ACC112 (cell line): ENCODE data around the gene SARS1.

Source experiments
- H2AFZ ChIP-seq: fragments of 200-600 bp; sonication (generic); one replicate; pipeline ENCODE4 v1.6.0; 2017; ENCODE audit warnings: antibody characterized with exemption, low read length; ENCODE audit not compliant: unreplicated experiment
- H3K27ac ChIP-seq: fragments of 200-600 bp; sonication (generic); 2 replicates; pipeline ENCODE4 v1.5.1; 2014; ENCODE audit warnings: low read depth, mild to moderate bottlenecking, antibody characterized with exemption, low read length, moderate library complexity
- H3K27me3 ChIP-seq: fragments of 200-600 bp; sonication (generic); 2 replicates; pipeline ENCODE4 v1.6.1; 2014; ENCODE audit warnings: mild to moderate bottlenecking, antibody characterized with exemption, low read length, moderate library complexity, mixed read lengths; ENCODE audit not compliant: insufficient read depth
- H3K36me3 ChIP-seq: fragments of 200-600 bp; sonication (generic); 2 replicates; pipeline ENCODE4 v1.6.1; 2016; ENCODE audit warnings: mild to moderate bottlenecking, antibody characterized with exemption, low read length, moderate library complexity, mixed read lengths; ENCODE audit not compliant: insufficient read depth
- H3K4me1 ChIP-seq: fragments of 200-600 bp; sonication (generic); one replicate; pipeline ENCODE4 v1.6.1; 2016; ENCODE audit warnings: low read length, mixed read lengths; ENCODE audit not compliant: insufficient read depth, unreplicated experiment, control insufficient read depth
- H3K4me3 ChIP-seq: fragments of 200-600 bp; sonication (generic); 2 replicates; pipeline ENCODE4 v1.5.1; 2014; ENCODE audit warnings: mild to moderate bottlenecking, low read depth, low read length
- H3K79me2 ChIP-seq: fragments of 200-600 bp; sonication (generic); one replicate; pipeline ENCODE4 v1.6.0; 2016; ENCODE audit warnings: low read length; ENCODE audit not compliant: control insufficient read depth, unreplicated experiment, insufficient read depth

SARS1 gene

DNA sequence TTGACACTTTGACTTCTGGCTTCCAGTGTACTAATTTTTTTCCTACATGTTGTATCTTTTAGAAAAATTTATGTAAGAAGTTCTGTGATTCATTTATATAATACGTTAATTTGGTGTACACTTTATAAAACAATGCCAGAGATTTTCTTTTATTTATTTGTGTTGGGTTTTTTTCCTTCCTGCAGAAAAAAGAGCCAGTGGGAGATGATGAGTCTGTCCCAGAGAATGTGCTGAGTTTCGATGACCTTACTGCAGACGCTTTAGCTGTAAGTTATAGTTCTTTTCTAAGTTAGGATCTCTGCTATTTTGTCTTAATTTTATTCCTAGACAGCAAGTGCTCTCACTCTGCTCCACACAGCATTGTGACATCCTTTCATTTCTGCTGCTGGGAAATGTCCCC is 14.4 kb downstream of the SARS1 start:
- H3K27me3 ChIP-seq: no peaks in the 10 kb centered on the region
- no peak overlapping the region for H3K4me3 ChIP-seq
- peaks cover 33% of the 10 kb centered on the region for H3K36me3 ChIP-seq
- no peak overlapping the region for H2AFZ ChIP-seq
- H3K4me1 ChIP-seq: no peaks in the 10 kb centered on the region
- H3K27ac ChIP-seq: no peak overlapping the region
- peaks cover 23% of the 10 kb centered on the region for H3K79me2 ChIP-seq

DNA sequence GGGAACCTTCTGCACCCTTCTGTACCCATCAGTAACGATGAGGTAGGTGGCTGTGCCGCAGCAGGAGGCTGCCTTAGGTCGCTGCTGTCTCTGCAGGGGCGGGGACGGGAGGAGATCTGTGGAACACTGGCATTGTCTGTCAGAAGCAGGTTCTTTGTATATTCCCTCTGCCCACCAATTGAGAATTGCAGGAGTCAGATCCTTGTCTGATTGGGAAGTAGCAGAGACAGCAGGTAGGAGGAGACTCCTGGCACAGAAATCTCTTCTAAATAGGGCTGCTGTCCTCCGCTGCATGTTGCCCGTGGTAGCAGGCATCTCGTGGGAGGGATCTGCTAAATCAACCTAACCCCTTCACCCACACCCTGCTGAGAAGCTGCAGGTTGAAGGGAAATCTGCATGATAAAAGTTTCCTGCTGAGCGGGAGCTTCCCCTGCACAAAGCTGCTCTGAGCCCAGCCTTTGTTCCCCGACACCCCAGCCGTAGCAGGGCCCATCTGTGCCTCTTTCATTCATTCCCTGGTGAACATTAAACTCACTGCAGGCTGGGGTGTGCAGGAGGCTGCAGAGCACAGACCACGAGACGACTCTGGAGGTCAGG is 15.9 kb downstream of the SARS1 start:
- H3K27me3 ChIP-seq: no peaks in the 10 kb centered on the region
- no peak overlapping the region for H2AFZ ChIP-seq
- no peaks in the 10 kb centered on the region for H3K4me1 ChIP-seq
- peaks cover 10% of the 10 kb centered on the region for H3K79me2 ChIP-seq
- H3K36me3 ChIP-seq: peaks cover 28% of the 10 kb centered on the region
- H3K27ac ChIP-seq: no peak overlapping the region
- H3K4me3 ChIP-seq: no peak overlapping the region

DNA sequence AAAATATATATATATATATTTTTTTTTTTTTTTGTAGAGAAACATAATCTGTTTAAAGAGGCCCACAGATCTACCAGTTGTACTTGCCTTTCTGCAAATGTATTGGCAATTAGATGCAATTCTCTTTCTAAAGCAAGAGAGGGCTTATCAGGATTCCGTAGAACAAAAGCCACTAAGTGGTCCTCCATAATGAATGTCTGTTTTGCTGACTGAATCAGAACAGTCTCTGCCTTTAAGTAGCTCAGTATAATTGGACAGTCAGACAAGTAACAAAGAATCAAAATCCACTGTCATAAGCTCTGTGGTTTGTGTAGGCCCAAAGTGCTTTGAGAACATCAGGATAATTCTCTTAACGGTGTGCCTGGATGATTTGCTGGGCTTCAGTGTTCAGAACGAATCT is 17.3 kb downstream of the SARS1 start:
- H3K36me3 ChIP-seq: peaks cover 40% of the 10 kb centered on the region
- no peaks in the 10 kb centered on the region for H3K79me2 ChIP-seq
- H3K27me3 ChIP-seq: no peaks in the 10 kb centered on the region
- H3K4me1 ChIP-seq: no peaks in the 10 kb centered on the region
- H2AFZ ChIP-seq: no peak overlapping the region
- no peak overlapping the region for H3K27ac ChIP-seq
- H3K4me3 ChIP-seq: no peak overlapping the region

DNA sequence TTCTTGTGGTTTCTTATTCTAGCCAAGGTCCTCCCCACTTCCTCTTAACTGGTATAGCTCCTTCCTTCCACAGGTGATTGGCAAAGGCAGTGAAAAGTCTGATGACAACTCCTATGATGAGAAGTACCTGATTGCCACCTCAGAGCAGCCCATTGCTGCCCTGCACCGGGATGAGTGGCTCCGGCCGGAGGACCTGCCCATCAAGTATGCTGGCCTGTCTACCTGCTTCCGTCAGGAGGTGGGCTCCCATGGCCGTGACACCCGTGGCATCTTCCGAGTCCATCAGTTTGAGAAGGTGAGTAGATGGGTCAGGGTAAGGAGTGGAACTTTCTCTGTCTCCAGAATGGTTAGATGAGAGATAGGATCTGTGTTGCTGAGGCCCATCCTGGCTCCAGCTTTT is 21.4 kb downstream of the SARS1 start:
- Histone ChIP-seq H3K36me3 (peaks cover 45% of the 10 kb centered on the region; the same call in 1 of the 2 replicates), H3K27me3 (no peaks in the 10 kb centered on the region), H3K27ac (no peak overlapping the region), H3K79me2 (no peaks in the 10 kb centered on the region), H2AFZ (no peak overlapping the region), H3K4me1 (peaks cover 5% of the 10 kb centered on the region), H3K4me3 (no peak overlapping the region)

GRCh38 chr1:109237512-109237911 is 23.8 kb downstream of the SARS1 start:
- Histone ChIP-seq H3K27me3 (no peaks in the 10 kb centered on the region), H3K27ac (no peak overlapping the region), H2AFZ (no peak overlapping the region), H3K4me3 (no peak overlapping the region), H3K36me3 (peaks cover 38% of the 10 kb centered on the region; the same call in 1 of the 2 replicates), H3K4me1 (peaks cover 14% of the 10 kb centered on the region), H3K79me2 (no peaks in the 10 kb centered on the region)

- H3K27ac ChIP-seq: no peak overlapping the region
- no peaks in the 10 kb centered on the region for H3K27me3 ChIP-seq
- peaks cover 14% of the 10 kb centered on the region for H3K4me1 ChIP-seq
- peaks cover 38% of the 10 kb centered on the region; the same call in 1 of the 2 replicates for H3K36me3 ChIP-seq
- H3K4me3 ChIP-seq: no peak overlapping the region
- no peak overlapping the region for H2AFZ ChIP-seq
- no peaks in the 10 kb centered on the region for H3K79me2 ChIP-seq
Measured at GRCh38 chr1:109238382-109238781, 24.7 kb downstream of the SARS1 start.

DNA sequence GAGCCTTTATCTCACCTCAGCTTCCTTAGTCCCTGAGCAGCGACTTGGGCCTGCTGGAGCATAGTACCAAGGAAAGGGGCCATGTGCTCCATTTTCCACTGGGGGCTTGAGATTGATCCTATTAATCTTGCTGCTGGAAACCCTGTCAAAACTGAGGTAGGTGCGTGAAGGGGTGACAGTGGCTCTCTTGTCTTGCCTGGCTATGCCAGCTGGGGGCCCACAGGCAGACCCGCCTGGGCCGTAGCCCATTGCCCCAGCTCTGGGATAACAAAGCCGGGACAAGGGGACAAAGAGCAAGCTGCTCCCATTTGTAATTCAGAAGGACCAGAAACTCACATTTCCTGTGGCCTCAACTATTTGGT is 25.3 kb downstream of the SARS1 start:
- Histone ChIP-seq H3K4me3 (no peak overlapping the region), H3K27ac (no peak overlapping the region), H3K36me3 (peaks cover 38% of the 10 kb centered on the region; the same call in 1 of the 2 replicates), H2AFZ (no peak overlapping the region), H3K4me1 (peaks cover 14% of the 10 kb centered on the region), H3K79me2 (no peaks in the 10 kb centered on the region), H3K27me3 (no peaks in the 10 kb centered on the region)

DNA sequence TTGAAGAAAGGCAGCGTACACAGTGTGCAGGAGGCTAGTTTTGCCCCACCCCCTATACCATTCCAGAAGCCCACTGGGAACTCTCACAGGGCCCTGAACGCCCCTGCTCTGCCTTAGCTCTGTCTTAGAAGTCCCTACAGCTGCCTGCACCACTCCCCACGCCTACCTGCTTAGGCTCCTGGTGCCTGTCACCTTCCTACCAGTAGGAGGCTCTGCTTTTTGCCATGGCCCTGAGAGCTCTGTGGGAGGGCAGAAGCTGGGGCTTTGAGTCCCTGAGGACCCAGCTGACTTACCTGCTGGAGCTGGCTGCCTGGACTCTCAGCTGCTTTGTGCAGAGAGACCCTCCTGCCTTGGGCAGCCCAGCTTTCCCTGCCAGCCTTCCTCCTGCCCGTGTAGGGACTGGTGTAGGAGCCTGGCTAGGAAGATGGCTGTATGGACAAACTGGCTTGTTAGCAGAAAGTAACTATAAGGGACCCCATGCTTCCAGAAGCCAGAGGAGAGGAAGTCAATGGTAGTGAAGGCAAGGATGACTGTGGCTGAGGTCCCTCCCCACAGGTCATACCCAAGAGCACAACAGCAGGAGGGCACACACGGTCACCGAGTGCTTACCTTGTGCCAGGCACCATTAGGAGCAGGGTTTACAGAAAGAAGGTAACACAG is 25.8 kb downstream of the SARS1 start:
- H3K27ac ChIP-seq: peak overlapping the region; percentile 77
- no peaks in the 10 kb centered on the region for H3K79me2 ChIP-seq
- peaks cover 14% of the 10 kb centered on the region for H3K4me1 ChIP-seq
- H3K4me3 ChIP-seq: no peak overlapping the region
- no peak overlapping the region for H2AFZ ChIP-seq
- peaks cover 38% of the 10 kb centered on the region; the same call in 1 of the 2 replicates for H3K36me3 ChIP-seq
- no peaks in the 10 kb centered on the region for H3K27me3 ChIP-seq

- Histone ChIP-seq H3K4me1 (peaks cover 14% of the 10 kb centered on the region), H3K36me3 (peaks cover 32% of the 10 kb centered on the region; the same call in 1 of the 2 replicates), H3K27me3 (no peaks in the 10 kb centered on the region), H3K79me2 (no peaks in the 10 kb centered on the region), H3K27ac (peak overlapping the region; percentile 77), H3K4me3 (no peak overlapping the region), H2AFZ (no peak overlapping the region)
Measured at GRCh38 chr1:109240158-109241152, 26.7 kb downstream of the SARS1 start.

DNA sequence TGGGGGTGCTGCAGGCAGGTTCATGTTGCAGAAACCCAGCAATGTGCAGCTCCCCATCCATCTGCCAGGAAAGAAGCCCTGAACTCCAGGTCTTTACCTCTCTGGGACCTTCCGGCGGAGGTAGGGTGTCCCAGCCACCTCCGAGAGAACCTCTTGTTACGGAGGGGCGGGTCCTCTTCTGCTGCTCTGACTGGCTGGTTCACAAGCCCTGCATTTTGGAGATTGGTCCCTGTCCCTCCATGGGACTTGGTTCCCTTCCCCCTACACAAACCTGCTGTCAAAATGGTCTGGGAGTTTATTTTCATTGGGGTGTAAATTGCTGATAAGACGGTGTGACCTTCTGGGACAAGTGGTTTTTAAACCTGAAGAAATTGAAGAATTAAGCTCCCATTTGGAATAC is 27.6 kb downstream of the SARS1 start:
- Histone ChIP-seq H3K4me3 (no peak overlapping the region), H3K36me3 (peaks cover 24% of the 10 kb centered on the region; the same call in 1 of the 2 replicates), H3K27me3 (no peaks in the 10 kb centered on the region), H3K27ac (no peak overlapping the region), H2AFZ (no peak overlapping the region), H3K79me2 (no peaks in the 10 kb centered on the region), H3K4me1 (peaks cover 14% of the 10 kb centered on the region)
